Testis (tissue), 3 donors: ENCODE measurements around the gene BLZF1. TPM values are rescaled to one million over a fixed set of nuclear protein-coding genes. Genes with fewer than 3 reads are reported as not detected.

Experiments
- DNase-seq: peaks from one replicate; pipeline ENCODE4 v3.0.0-alpha.2; 2019
- H3K27ac ChIP-seq, 2 donors: fragments of 200-600 bp; sonication (generic); one replicate each; pipeline ENCODE4 v1.5.1; 2019
- H3K27me3 ChIP-seq: fragments of 200-600 bp; sonication (generic); one replicate; pipeline ENCODE4 v1.5.1; 2019
- H3K36me3 ChIP-seq: fragments of 200-600 bp; sonication (generic); one replicate; pipeline ENCODE4 v1.5.1; 2017; ENCODE audit warnings: low read depth; ENCODE audit errors: missing control alignments
- H3K4me1 ChIP-seq: fragments of 200-600 bp; sonication (generic); one replicate; pipeline ENCODE4 v1.5.1; 2019
- H3K4me3 ChIP-seq, 2 donors: fragments of 200-600 bp; sonication (generic); one replicate each; pipeline ENCODE4 v1.5.1; 2017 to 2019
- H3K9me3 ChIP-seq: fragments of 200-600 bp; sonication (generic); one replicate; pipeline ENCODE4 v1.5.1; 2017
- POLR2A ChIP-seq: fragments of 450-650 bp; IDR thresholded peaks from one replicate; pipeline ENCODE4 v1.6.1; 2017; ENCODE audit warnings: antibody characterized with exemption, mild to moderate bottlenecking, moderate library complexity
- WGBS, 2 donors: methylation state at CpG; one replicate each; pipeline ENCODE4 v1.1.5; 2018; 5-methylcytosine and 5-hydroxymethylcytosine counted together
- intact Hi-C: fragments of 100-400 bp; cut with DNase I; formaldehyde crosslinking; loops from one replicate; pipeline ENCODE4 v1.15.1; 2023; ENCODE audit warnings: low total_unique reads
- polyA plus RNA-seq: library from polyadenylated mRNA; stranded (reverse); fragments of 350-450 nt; fragmentation: Illumina TruSeq; extraction: RNeasy Lipid Tissue Mini Kit (QIAGEN cat#74804); gene quantifications from one replicate; pipeline ENCODE4 v1.2.3, GENCODE V29; 2014; ENCODE audit warnings: low read depth, low replicate concordance; ENCODE audit not compliant: insufficient read depth
- total RNA-seq, 2 donors: library from RNA; depleted of rRNA; stranded (reverse); fragments of >200 nt; gene quantifications; one replicate each; pipeline ENCODE4 v1.2.3, GENCODE V29; 2016
- TF ChIP-seq, protein P1 (sequence below), 3 experiments: fragments of 450-650 bp in 2 of 3; fragments of 200-600 bp in 1 of 3; sonication (generic) in 1 of 3; IDR thresholded peaks; one replicate each; pipeline ENCODE4 v1.5.1; 2016 to 2019; ENCODE audit warnings: antibody characterized with exemption in 3 of 3, mild to moderate bottlenecking in 2 of 3, moderate library complexity in 1 of 3

Gene BLZF1
- total and polyA plus RNA-seq, 3 donors from 2014 or later: 33.4 to 44.2 (median 35.1) TPM

DNA sequence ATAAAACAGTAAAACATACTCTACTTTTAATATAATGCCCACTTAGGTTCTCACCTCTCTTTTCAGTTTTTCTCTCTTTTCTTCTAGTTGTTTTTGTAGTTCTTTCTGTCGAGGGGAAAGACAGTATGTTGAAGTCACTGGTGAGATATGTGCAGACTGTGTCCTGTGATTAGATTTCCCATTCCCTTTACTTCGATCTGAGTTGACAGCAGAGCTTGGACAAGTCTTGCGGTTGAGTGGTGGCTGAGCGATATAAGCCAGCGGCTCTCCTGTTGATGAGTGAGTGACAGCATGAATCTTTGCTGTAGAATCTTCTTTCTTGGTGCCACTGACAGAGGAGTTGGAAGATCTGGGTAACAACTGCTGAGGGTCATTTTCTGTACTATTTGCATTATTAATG, 53.3 kb downstream of the BLZF1 start:
- Histone ChIP-seq H3K4me3 (no peak overlapping the region), H3K27me3 (no peaks in the 10 kb centered on the region), H3K4me1 (no peaks in the 10 kb centered on the region), H3K9me3 (no peaks in the 10 kb centered on the region), H3K36me3 (no peaks in the 10 kb centered on the region), H3K27ac (no peak overlapping the region)
- no peak for DNase-seq
- 94 to 95% methylated on average over 5 of the region's 5 CpGs for WGBS, 2 donors
- TF ChIP-seq, protein P1, sequence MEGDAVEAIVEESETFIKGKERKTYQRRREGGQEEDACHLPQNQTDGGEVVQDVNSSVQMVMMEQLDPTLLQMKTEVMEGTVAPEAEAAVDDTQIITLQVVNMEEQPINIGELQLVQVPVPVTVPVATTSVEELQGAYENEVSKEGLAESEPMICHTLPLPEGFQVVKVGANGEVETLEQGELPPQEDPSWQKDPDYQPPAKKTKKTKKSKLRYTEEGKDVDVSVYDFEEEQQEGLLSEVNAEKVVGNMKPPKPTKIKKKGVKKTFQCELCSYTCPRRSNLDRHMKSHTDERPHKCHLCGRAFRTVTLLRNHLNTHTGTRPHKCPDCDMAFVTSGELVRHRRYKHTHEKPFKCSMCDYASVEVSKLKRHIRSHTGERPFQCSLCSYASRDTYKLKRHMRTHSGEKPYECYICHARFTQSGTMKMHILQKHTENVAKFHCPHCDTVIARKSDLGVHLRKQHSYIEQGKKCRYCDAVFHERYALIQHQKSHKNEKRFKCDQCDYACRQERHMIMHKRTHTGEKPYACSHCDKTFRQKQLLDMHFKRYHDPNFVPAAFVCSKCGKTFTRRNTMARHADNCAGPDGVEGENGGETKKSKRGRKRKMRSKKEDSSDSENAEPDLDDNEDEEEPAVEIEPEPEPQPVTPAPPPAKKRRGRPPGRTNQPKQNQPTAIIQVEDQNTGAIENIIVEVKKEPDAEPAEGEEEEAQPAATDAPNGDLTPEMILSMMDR (IDR thresholded peaks at IDR 0.05): no peak
- TF ChIP-seq POLR2A: no peak
- intact Hi-C loops: no loop called here

DNA sequence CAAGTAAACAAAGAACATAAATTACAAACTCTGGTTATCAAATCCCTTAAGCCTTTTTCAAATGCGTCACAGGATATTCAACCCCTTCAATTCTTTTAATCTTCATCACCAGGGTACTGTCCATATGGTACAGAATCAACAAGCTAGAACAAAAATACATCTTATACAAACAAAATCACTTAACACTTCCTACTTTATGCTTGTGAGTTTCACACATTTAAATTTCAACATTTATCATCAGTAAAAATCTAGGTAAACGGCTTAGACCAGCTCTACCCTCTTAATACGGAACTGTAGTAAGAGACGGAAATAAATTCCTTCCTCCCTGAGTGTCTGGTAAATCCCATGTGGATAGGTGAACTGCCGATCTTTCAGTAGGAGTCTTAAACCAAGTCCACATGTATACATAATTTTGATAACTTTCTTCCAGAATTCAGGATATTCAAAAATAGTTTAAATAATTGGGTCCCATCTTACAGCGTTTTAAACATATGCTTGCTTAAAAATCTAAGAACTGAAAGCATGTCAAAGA, 58.2 kb downstream of the BLZF1 start:
- Histone ChIP-seq H3K4me1 (no peaks in the 10 kb centered on the region), H3K27me3 (no peaks in the 10 kb centered on the region), H3K4me3 (peak overlapping the region; percentile 67 to 74), H3K27ac (no peak overlapping the region), H3K9me3 (no peaks in the 10 kb centered on the region), H3K36me3 (no peaks in the 10 kb centered on the region)
- TF ChIP-seq, protein P1 (IDR thresholded peaks at IDR 0.05): no peak
- TF ChIP-seq POLR2A: no peak
- intact Hi-C loops: no loop called here
- WGBS, 2 donors: 56% methylated on average over 6 of the region's 6 CpGs
- no peak for DNase-seq

DNA sequence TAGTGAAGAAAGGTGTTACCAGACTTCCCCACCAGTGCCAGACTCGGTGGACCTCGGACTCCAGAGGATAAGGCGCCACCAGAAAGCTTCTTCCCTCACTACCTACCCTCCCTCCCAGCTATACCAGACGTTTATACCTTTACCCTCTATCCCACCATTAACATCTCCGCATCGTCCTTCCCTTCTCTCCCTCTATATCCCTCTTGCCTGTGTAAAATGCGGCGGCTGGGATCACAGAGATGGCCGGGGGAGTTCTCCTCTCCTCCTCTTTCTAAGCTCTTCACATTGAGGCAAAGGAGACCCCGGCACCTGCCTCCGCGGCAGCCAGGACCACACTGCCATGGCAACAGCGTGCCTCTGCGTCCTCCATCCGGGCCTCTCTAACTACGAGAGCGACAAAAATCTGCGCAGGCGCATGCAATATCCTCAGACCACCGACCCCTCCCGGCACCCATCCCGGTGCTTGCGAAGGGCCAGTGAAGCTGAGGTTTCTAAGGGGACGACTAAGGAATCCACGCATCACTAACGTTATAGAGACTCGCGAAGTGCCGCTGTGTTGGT, 59.2 kb downstream of the BLZF1 start, which contains the start of gene CCDC181:
CCDC181 (minus strand) TSS at position 394 of the 561 bp plus-strand sequence. CDS start 2,547 bp downstream, outside the sequence.
- 1 to 2% methylated on average over 28 to 29 of the region's 29 CpGs for WGBS, 2 donors
- Histone ChIP-seq H3K27ac (peak within 1 kb of the TSS in 1 of 2 donors; percentile 50), H3K36me3 (no peaks in the 10 kb centered on the region), H3K27me3 (no peaks in the 10 kb centered on the region), H3K4me1 (no peaks in the 10 kb centered on the region), H3K4me3 (peak within 1 kb of the TSS; percentile 67 to 74), H3K9me3 (no peaks in the 10 kb centered on the region)
- intact Hi-C loops: no loop called here
- peak; percentile 93 for DNase-seq
- TF ChIP-seq POLR2A: no peak
- TF ChIP-seq, protein P1 (IDR thresholded peaks at IDR 0.05): no peak

Other genes starting within 250 kb of the BLZF1 start
- gene NME7, start 398 bp upstream of the BLZF1 start, total RNA-seq: 10 to 100 TPM; 21.4 to 29.0 TPM
- 24.0 TPM for gene NME7, start 398 bp upstream of the BLZF1 start, polyA plus RNA-seq
- gene CCDC181, start 59.3 kb downstream of the BLZF1 start, total RNA-seq: 10 to 100 TPM; 14.2 to 27.1 TPM
- 17.5 TPM for gene CCDC181, start 59.3 kb downstream of the BLZF1 start, polyA plus RNA-seq
- 10 to 100 TPM; 22.5 to 26.5 TPM for gene SLC19A2, start 117.7 kb downstream of the BLZF1 start, total RNA-seq
- gene SLC19A2, start 117.7 kb downstream of the BLZF1 start, polyA plus RNA-seq: 14.6 TPM
- 1 to 10 TPM in 1 of 2 donors, under 1 TPM in 1; 0.63 to 2.0 TPM for gene F5, start 218.3 kb downstream of the BLZF1 start, total RNA-seq
- gene F5, start 218.3 kb downstream of the BLZF1 start, polyA plus RNA-seq: 5.2 TPM